DMS53 treated with DMSO at 0.1 percent for 48 hours (cell line): ENCODE data around the gene RAB11FIP2.
A peak's percentile ranks its signal among the peaks of the same experiment; 100 is the strongest.
"Not testable (repeated sequence)": the region's sequence is repeated elsewhere in the genome, so short reads cannot be mapped to it uniquely, and the experiment has no call there.

ENCODE experiments used
- DNase-seq: peaks from one replicate; lab custom pipeline; 2025; ENCODE audit not compliant: unreplicated experiment; lab: John Stamatoyannopoulos, UW

Gene RAB11FIP2

GRCh38 chr10:118046395-118047156 is at the start of gene RAB11FIP2:
Gene RAB11FIP2 (minus strand): TSS chr10:118046941. CDS start chr10:118046163, 778 bp downstream.
- peak; percentile 75 for DNase-seq

GRCh38 chr10:118096022-118096421 is 49.3 kb upstream of the RAB11FIP2 start:
- no peak for DNase-seq

- no peak for DNase-seq
Measured at GRCh38 chr10:118092209-118092608, 45.5 kb upstream of the RAB11FIP2 start.

- no peak for DNase-seq
Measured at GRCh38 chr10:118080817-118081216, 34.1 kb upstream of the RAB11FIP2 start.

- no peak for DNase-seq
Measured at GRCh38 chr10:118076705-118077104, 30.0 kb upstream of the RAB11FIP2 start.

GRCh38 chr10:118072840-118073239 is 26.1 kb upstream of the RAB11FIP2 start:
- DNase-seq, result no peak

- DNase-seq, result not testable (repeated sequence)
Measured at GRCh38 chr10:118067389-118067788, 20.6 kb upstream of the RAB11FIP2 start.

GRCh38 chr10:118062798-118063238 is 16.1 kb upstream of the RAB11FIP2 start:
- no peak for DNase-seq

GRCh38 chr10:118058371-118058770 is 11.6 kb upstream of the RAB11FIP2 start:
- DNase-seq, result no peak

GRCh38 chr10:118057361-118057760 is 10.6 kb upstream of the RAB11FIP2 start:
- DNase-seq, result no peak

GRCh38 chr10:118054383-118054782 is 7.6 kb upstream of the RAB11FIP2 start:
- DNase-seq, result no peak

- no peak for DNase-seq
Measured at GRCh38 chr10:118052816-118053215, 6.1 kb upstream of the RAB11FIP2 start.

- DNase-seq, result no peak
Measured at GRCh38 chr10:118047880-118048279, 1.1 kb upstream of the RAB11FIP2 start.

- DNase-seq, result peak; percentile 39
Measured at GRCh38 chr10:118047157-118047719, 497 bp upstream of the RAB11FIP2 start.

- DNase-seq, result peak; percentile 20
Measured at GRCh38 chr10:118045837-118046394, 825 bp downstream of the RAB11FIP2 start.

- no peak for DNase-seq
Measured at GRCh38 chr10:118045158-118045836, 1.4 kb downstream of the RAB11FIP2 start.

GRCh38 chr10:118042827-118043242 is 3.9 kb downstream of the RAB11FIP2 start:
- no peak for DNase-seq

- DNase-seq, result no peak
Measured at GRCh38 chr10:118042336-118042735, 4.4 kb downstream of the RAB11FIP2 start.

GRCh38 chr10:118041316-118041715 is 5.4 kb downstream of the RAB11FIP2 start:
- DNase-seq, result no peak

GRCh38 chr10:118036281-118036875 is 10.4 kb downstream of the RAB11FIP2 start:
- DNase-seq, result no peak

- DNase-seq, result no peak
Measured at GRCh38 chr10:118035354-118036005, 11.3 kb downstream of the RAB11FIP2 start.
